Measurements from ENCODE around the gene CBFA2T3.

Gene CBFA2T3

DNA sequence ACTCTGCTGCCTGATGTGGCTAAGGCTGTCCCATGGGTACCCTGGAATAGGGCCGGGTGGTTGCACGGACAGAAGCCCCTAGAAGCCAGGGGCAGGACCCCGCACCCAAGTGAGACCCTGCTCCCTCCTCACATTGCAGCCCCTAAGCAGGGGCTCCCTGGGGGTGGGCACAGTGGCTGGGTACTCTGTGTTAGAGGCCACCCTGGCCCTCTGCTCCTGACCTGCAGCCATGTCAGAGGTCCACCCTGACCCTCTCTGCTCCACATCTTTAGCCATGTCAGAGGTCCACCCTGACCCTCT, 2.1 kb downstream of the CBFA2T3 start:
- Histone ChIP-seq H3K27ac (no peak overlapping the region), H3K79me2 (no peaks in the 10 kb centered on the region), H2AFZ (no peak overlapping the region), H3K4me3 (ENCODE audit: low read depth, low read length) (no peak overlapping the region), H3K9me3 (ENCODE audit: control insufficient read depth, low read length) (no peaks in the 10 kb centered on the region), H3K27me3 (ENCODE audit: control insufficient read depth, insufficient read depth, low read length) (no peaks in the 10 kb centered on the region), H3K4me2 (ENCODE audit: low read length) (no peak overlapping the region), H3K9ac (no peak overlapping the region), H3K36me3 (ENCODE audit: control insufficient read depth, insufficient read depth, low read length) (no peaks in the 10 kb centered on the region), H3K4me1 (no peaks in the 10 kb centered on the region)
- TF ChIP-seq, protein P1, sequence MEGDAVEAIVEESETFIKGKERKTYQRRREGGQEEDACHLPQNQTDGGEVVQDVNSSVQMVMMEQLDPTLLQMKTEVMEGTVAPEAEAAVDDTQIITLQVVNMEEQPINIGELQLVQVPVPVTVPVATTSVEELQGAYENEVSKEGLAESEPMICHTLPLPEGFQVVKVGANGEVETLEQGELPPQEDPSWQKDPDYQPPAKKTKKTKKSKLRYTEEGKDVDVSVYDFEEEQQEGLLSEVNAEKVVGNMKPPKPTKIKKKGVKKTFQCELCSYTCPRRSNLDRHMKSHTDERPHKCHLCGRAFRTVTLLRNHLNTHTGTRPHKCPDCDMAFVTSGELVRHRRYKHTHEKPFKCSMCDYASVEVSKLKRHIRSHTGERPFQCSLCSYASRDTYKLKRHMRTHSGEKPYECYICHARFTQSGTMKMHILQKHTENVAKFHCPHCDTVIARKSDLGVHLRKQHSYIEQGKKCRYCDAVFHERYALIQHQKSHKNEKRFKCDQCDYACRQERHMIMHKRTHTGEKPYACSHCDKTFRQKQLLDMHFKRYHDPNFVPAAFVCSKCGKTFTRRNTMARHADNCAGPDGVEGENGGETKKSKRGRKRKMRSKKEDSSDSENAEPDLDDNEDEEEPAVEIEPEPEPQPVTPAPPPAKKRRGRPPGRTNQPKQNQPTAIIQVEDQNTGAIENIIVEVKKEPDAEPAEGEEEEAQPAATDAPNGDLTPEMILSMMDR (IDR thresholded peaks at IDR 0.05): no peak

DNA sequence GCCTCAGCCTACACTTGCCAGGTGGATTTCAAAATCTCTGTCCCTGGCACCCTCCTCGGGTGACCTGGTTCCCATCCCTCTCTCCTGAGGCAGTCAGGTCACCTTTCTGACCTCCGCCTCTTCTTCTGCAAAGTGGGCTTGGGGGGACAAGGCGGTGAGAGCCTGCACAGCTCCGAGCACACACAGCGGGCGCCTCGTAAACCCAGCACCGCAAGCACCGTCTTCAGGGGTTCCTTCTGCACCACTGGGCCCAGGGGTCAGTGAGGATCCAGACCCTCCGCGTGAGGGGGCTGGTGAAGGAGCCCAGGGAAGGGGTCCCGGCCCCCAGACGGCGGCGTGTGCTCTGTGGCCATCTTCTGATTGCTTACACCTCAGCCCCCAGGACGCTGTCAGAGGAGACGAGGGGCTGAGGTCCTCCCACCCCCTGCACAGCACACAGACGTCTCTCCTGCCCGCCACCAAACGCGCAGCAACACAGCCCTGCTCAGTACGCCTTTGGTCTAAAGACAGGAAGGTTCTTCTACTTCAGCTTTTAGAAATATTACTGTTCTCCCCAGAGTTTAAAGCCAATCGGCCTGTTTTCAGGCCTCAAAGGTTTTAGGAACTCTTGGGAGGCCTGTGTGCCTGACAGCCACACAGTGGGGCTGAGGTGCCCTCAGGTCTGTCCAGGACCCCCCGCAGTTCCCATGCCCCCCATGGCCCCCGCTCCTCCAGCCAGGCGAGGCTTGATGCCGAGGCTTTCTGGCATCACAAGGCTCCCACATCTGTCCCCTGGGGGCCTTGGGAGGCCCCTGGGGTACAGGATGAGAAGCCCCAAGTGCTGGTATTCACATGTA, 2.7 kb downstream of the CBFA2T3 start:
- no peaks in the 10 kb centered on the region for H3K9me3 ChIP-seq (ENCODE audit: control insufficient read depth, low read length)
- no peak overlapping the region for H3K4me2 ChIP-seq (ENCODE audit: low read length)
- no peak overlapping the region for H3K9ac ChIP-seq
- no peak overlapping the region for H2AFZ ChIP-seq
- no peaks in the 10 kb centered on the region for H3K4me1 ChIP-seq
- TF ChIP-seq, protein P1 (IDR thresholded peaks at IDR 0.05): no peak
- H3K4me3 ChIP-seq (ENCODE audit: low read depth, low read length): no peak overlapping the region
- no peak overlapping the region for H3K27ac ChIP-seq
- H3K27me3 ChIP-seq (ENCODE audit: control insufficient read depth, insufficient read depth, low read length): no peaks in the 10 kb centered on the region
- no peaks in the 10 kb centered on the region for H3K36me3 ChIP-seq (ENCODE audit: control insufficient read depth, insufficient read depth, low read length)
- no peaks in the 10 kb centered on the region for H3K79me2 ChIP-seq

DNA sequence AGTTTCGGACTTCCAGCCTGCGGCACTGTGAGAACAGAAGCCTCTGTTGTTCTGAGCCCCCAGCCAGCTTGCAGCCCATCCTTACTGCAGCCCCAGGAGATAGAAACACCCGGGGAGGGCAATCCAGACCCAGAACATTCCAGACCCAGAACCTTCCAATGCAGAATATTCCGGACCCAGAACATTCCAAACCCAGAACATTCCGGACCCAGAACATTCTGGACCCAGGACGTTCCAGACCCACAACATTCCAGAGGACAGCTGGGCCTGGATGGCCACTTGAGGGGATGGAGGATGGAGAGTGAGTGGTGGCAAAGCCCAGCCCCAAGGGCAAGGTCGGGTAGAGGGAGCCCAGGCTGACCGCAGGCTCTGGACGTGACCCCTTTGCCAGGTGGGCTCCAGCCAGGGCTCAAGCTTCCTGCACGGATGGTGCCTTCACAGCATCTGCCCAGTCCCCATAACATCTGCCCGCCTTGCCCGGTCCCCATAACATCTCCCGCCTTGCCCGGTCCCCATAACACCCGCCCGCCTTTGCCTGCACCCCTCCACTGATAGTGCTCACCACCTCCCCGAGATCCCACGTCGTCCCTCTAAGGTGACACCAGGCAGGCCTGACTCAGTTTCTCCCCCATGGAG, 3.5 kb downstream of the CBFA2T3 start:
- Histone ChIP-seq H2AFZ (no peak overlapping the region), H3K36me3 (ENCODE audit: control insufficient read depth, insufficient read depth, low read length) (no peaks in the 10 kb centered on the region), H3K9me3 (ENCODE audit: control insufficient read depth, low read length) (no peaks in the 10 kb centered on the region), H3K4me1 (no peaks in the 10 kb centered on the region), H3K4me3 (ENCODE audit: low read depth, low read length) (no peak overlapping the region), H3K4me2 (ENCODE audit: low read length) (no peak overlapping the region), H3K79me2 (no peaks in the 10 kb centered on the region), H3K27ac (no peak overlapping the region), H3K9ac (no peak overlapping the region), H3K27me3 (ENCODE audit: control insufficient read depth, insufficient read depth, low read length) (no peaks in the 10 kb centered on the region)
- TF ChIP-seq, protein P1 (IDR thresholded peaks at IDR 0.05): no peak

DNA sequence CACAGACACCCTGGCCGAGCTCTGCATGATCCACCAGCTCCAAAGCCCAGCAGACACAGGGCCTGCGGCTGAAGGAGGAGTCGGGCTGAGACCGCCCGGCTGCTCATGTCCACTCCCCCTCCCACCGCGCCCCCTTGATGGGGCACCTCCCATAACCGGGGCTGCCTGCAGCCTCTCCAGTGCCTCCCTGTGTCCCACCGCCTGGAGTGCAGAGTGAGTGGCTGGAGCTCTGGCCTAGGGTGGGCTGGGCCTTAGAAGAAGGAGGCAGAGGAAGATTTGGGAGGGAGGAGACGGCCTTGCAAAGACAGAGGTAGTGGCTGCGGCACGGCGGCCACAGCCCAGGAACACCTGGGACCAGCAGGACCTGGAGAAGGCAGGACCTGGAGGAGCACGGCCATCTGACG, 4.0 kb downstream of the CBFA2T3 start:
- H2AFZ ChIP-seq: no peak overlapping the region
- no peak overlapping the region for H3K9ac ChIP-seq
- H3K36me3 ChIP-seq (ENCODE audit: control insufficient read depth, insufficient read depth, low read length): no peaks in the 10 kb centered on the region
- no peak overlapping the region for H3K4me3 ChIP-seq (ENCODE audit: low read depth, low read length)
- H3K79me2 ChIP-seq: no peaks in the 10 kb centered on the region
- TF ChIP-seq, protein P1 (IDR thresholded peaks at IDR 0.05): no peak
- no peaks in the 10 kb centered on the region for H3K27me3 ChIP-seq (ENCODE audit: control insufficient read depth, insufficient read depth, low read length)
- H3K4me2 ChIP-seq (ENCODE audit: low read length): no peak overlapping the region
- H3K9me3 ChIP-seq (ENCODE audit: control insufficient read depth, low read length): no peaks in the 10 kb centered on the region
- H3K4me1 ChIP-seq: no peaks in the 10 kb centered on the region
- no peak overlapping the region for H3K27ac ChIP-seq

DNA sequence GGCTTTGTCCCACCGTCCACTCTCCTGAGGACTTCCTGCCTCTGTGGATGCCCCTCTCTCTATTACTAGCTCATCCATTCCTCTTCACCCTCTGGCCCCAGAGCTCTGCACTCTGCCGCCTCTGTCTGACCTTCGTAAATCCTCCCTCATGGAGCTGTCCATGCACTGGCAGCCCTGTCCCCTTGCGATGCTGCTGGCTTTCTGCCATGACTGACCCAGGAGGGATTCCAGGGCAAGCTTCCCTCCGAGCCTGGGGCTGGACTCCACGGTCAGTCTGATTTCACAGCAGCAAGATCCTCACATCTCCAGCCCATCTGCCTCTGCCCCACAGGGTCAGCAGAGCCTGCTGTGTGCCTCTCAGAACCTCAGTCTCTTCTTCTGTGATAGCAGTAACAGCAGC, 4.7 kb downstream of the CBFA2T3 start:
- TF ChIP-seq, protein P1 (IDR thresholded peaks at IDR 0.05): no peak
- Histone ChIP-seq H3K79me2 (no peaks in the 10 kb centered on the region), H2AFZ (no peak overlapping the region), H3K27me3 (ENCODE audit: control insufficient read depth, insufficient read depth, low read length) (no peaks in the 10 kb centered on the region), H3K9me3 (ENCODE audit: control insufficient read depth, low read length) (no peaks in the 10 kb centered on the region), H3K27ac (no peak overlapping the region), H3K36me3 (ENCODE audit: control insufficient read depth, insufficient read depth, low read length) (no peaks in the 10 kb centered on the region), H3K4me1 (no peaks in the 10 kb centered on the region), H3K4me3 (ENCODE audit: low read depth, low read length) (no peak overlapping the region), H3K9ac (no peak overlapping the region), H3K4me2 (ENCODE audit: low read length) (no peak overlapping the region)

All from parathyroid adenoma (tissue), 2 donors.